Heart right ventricle (tissue), 16 donors: ENCODE data around the gene FCAMR. TPM values are rescaled to one million over a fixed set of nuclear protein-coding genes. Genes with fewer than 3 reads are reported as not detected.

Experiments used
- ATAC-seq, 8 donors: fragments of 200-7000 bp; cut with Tn5 transposase; one replicate each; pipeline ENCODE4 v1.9.1; 2020; ENCODE audit warnings: mild to moderate bottlenecking in 8 of 8, moderate library complexity in 8 of 8, moderate number of reproducible peaks in 1 of 8
- DNase-seq, 2 donors: peaks; one replicate each; pipeline ENCODE4 v3.0.0-alpha.2; 2020
- H3K27ac ChIP-seq, 10 donors: fragments of 200-600 bp; sonication (generic) in 2 of 10; one replicate each; pipeline versions ENCODE4 v1.5.0 to v1.8.0; 2020 to 2022; ENCODE audit warnings: mild to moderate bottlenecking in 3 of 10
- H3K27me3 ChIP-seq, 7 donors: fragments of 200-600 bp; one replicate each; pipeline ENCODE4 v1.8.0; 2021 to 2022; ENCODE audit warnings: mild to moderate bottlenecking in 2 of 7
- H3K36me3 ChIP-seq, 9 donors: fragments of 200-600 bp; sonication (generic) in 1 of 9; one replicate each; pipeline versions ENCODE4 v1.5.0 to v1.8.0; 2020 to 2022; ENCODE audit warnings: mild to moderate bottlenecking in 2 of 9
- H3K4me1 ChIP-seq, 9 donors: fragments of 200-600 bp; sonication (generic) in 1 of 9; one replicate each; pipeline versions ENCODE4 v1.5.0 to v1.8.0; 2020 to 2022; ENCODE audit warnings: mild to moderate bottlenecking in 4 of 9
- H3K4me3 ChIP-seq, 10 donors: fragments of 200-600 bp; sonication (generic) in 2 of 10; one replicate each; pipeline versions ENCODE4 v1.5.0 to v1.8.0; 2020 to 2022; ENCODE audit warnings: mild to moderate bottlenecking in 7 of 10, moderate library complexity in 2 of 10
- H3K9me3 ChIP-seq, 11 donors: fragments of 200-600 bp in 10 of 11; sonication (generic) in 2 of 11; one replicate each; pipeline versions ENCODE4 v1.5.0 to v1.8.0; 2013 to 2022; ENCODE audit warnings: mild to moderate bottlenecking in 2 of 11, control low read depth in 1 of 11, moderate library complexity in 1 of 11
- WGBS, 2 donors: extraction: QIAGEN DNeasy Blood & Tissue Kit; methylation state at CpG; one replicate each; pipeline ENCODE4 v1.1.7; 2013; ENCODE audit warnings: inconsistent platforms in 1 of 2; 5-methylcytosine and 5-hydroxymethylcytosine counted together
- intact Hi-C, 10 donors: fragments of 100-400 bp; cut with DNase I; formaldehyde crosslinking; loops; one replicate each; pipeline versions ENCODE4 v1.11.1 to v1.14.2; 2022
- polyA plus RNA-seq, 2 donors: library from polyadenylated mRNA; stranded (reverse); fragments of 200-250 nt; gene quantifications; one replicate each; pipeline ENCODE4 v1.2.3, GENCODE V29; 2013
- total RNA-seq, 10 donors: library from RNA; stranded (reverse); fragmentation: NEBNext Ultra II Directional in 3 of 10; extraction: Animal tissue kit (Norgen Biotek cat#: 25700) in 3 of 10; gene quantifications; one replicate each; pipeline versions ENCODE4 v1.2.1 to v1.2.4, GENCODE V29; 2021 to 2023
- TF ChIP-seq, protein P1 (sequence below), 9 donors: fragments of 200-600 bp; sonication (generic) in 2 of 9; IDR thresholded peaks; one replicate each; pipeline versions ENCODE4 v1.5.0 to v1.8.0; 2021 to 2022; ENCODE audit warnings: antibody characterized with exemption in 9 of 9, mild to moderate bottlenecking in 5 of 9, moderate library complexity in 1 of 9
- donor health status: Arrhythmogenic right ventricular cardiomyopathy.
- donor health status: ischemic (EF 13 %, LVEDD 7.1; RV severe dilation, severe dysfunction).
- donor health status: healthy with polysubstance abuse.
- donor health status: DM: no; HTN: yes; CAD: no.
- donor health status: DM: no; HTN: no; CAD: no.
- donor health status: ischemic (EF 25% LVEDD 6.9; RV normal size, moderate dysfunction).
- donor health status: ischemic (EF 25% LVEDD 5.7; RV mildly dilated, moderate dysfunction).
- donor health status: healthy.
- donor health status: DM: yes; HTN: yes; CAD: no.
- donor health status: Ischemic cardiomyopathy.
- donor health status: ischemic (EF 35%, LVEDD 5.7; RV mildly dilated, moderate dysfunction).
- donor health status: nonischemic (EF 11% LVEDD 7.7; RV severe dilation, severe dysfunction).
- donor health status: DM: yes; HTN: yes; CAD: no.
- donor health status: PGD.
- donor health status: ischemic (EF 29% LVEDD 5.4; RV normal size, mild dysfunction).
- donor health status: nonischemic (EF 23%, LVEDD 6.1; RV moderate dilation, normal function).

FCAMR gene
- total and polyA plus RNA-seq, 12 donors, result not detected

DNA sequence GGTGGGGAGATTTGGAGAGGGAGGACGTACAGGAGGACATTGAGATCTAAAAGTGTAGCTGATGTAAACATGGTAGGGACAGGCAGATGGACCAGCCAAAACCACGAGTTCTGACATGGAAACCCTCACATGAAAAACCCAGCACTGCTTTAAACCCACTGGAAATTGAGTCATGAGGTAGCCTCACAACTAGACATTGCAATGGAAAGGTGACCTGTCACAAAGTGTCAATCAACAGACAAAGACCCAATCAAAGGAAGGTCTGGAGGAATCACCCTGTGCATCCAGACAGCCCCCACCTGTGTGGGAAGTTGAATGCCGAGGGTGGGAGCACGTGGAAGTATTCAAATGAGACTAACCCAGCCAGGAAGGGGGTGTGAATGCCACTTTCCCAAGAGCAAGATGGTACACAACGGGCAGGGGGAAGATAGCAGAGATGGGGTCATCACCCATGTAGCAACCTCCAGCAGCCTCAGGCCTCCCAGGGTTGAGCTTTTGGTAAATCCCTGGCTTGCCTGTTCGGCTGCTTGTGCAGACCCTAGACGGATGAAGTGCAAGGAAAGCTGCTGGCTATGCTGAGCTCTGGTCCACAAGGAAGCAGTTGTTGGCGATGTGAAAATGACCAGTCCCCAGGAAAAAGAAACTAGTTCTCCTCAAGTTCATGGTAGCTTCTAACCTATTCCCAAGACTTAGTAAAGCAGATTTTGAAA is 54.1 kb downstream of the FCAMR start:
- 76 to 81% methylated on average over 8 of the region's 8 CpGs for WGBS, 2 donors
- intact Hi-C loops, result loop anchor here in 6 of 10 donors (5.0 to 10.0 kb wide), 6 partner anchors 104 to 431 kb away; no protein-coding TSS in a partner anchor

GRCh38 chr1:206915030-206915735 is 55.1 kb downstream of the FCAMR start:
- TF ChIP-seq, protein P1, sequence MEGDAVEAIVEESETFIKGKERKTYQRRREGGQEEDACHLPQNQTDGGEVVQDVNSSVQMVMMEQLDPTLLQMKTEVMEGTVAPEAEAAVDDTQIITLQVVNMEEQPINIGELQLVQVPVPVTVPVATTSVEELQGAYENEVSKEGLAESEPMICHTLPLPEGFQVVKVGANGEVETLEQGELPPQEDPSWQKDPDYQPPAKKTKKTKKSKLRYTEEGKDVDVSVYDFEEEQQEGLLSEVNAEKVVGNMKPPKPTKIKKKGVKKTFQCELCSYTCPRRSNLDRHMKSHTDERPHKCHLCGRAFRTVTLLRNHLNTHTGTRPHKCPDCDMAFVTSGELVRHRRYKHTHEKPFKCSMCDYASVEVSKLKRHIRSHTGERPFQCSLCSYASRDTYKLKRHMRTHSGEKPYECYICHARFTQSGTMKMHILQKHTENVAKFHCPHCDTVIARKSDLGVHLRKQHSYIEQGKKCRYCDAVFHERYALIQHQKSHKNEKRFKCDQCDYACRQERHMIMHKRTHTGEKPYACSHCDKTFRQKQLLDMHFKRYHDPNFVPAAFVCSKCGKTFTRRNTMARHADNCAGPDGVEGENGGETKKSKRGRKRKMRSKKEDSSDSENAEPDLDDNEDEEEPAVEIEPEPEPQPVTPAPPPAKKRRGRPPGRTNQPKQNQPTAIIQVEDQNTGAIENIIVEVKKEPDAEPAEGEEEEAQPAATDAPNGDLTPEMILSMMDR (IDR thresholded peaks at IDR 0.05), result no peak
- Histone ChIP-seq H3K4me1 (peaks cover 0 to 13% (median 0%) of the 10 kb centered on the region in 9 donors), H3K4me3 (no peak overlapping the region), H3K36me3 (no peaks in the 10 kb centered on the region), H3K27ac (no peak overlapping the region), H3K27me3 (peaks cover 0 to 14% (median 3%) of the 10 kb centered on the region in 7 donors), H3K9me3 (no peaks in the 10 kb centered on the region)
- intact Hi-C loops, result loop anchor here in 6 of 10 donors (5.0 to 10.0 kb wide), 6 partner anchors 103 to 430 kb away; no protein-coding TSS in a partner anchor
- 88% methylated on average over 15 of the region's 15 CpGs for WGBS, 2 donors
- ATAC-seq, result no peak
- DNase-seq, result no peak

More for the DNA sequence above, 54.1 kb downstream of the FCAMR start:
- H3K27me3 ChIP-seq, result peaks cover 0 to 12% (median 0%) of the 10 kb centered on the region in 7 donors
- TF ChIP-seq, protein P1 (IDR thresholded peaks at IDR 0.05), result no peak
- ATAC-seq, result no peak
- no peak for DNase-seq
- peaks cover 0 to 14% (median 0%) of the 10 kb centered on the region in 9 donors for H3K4me1 ChIP-seq
- no peak overlapping the region for H3K4me3 ChIP-seq
- H3K27ac ChIP-seq, result no peak overlapping the region
- H3K9me3 ChIP-seq, result no peaks in the 10 kb centered on the region
- no peaks in the 10 kb centered on the region for H3K36me3 ChIP-seq

GRCh38 chr1:206913766-206914537 is 56.3 kb downstream of the FCAMR start:
- Histone ChIP-seq H3K36me3 (no peaks in the 10 kb centered on the region), H3K4me1 (peaks cover 4 to 26% (median 6%) of the 10 kb centered on the region in 9 donors), H3K9me3 (no peaks in the 10 kb centered on the region), H3K27me3 (peaks cover 0 to 26% (median 11%) of the 10 kb centered on the region in 7 donors), H3K4me3 (no peak overlapping the region), H3K27ac (no peak overlapping the region)
- no peak for DNase-seq
- intact Hi-C loops, result loop anchor here (2.0 to 10.0 kb wide), 18 partner anchors 47 to 429 kb away; partner anchors contain the start of genes IL20 (in 3 of the 10) and DYRK3 (in 1 of the 10)
- 84 to 89% methylated on average over 12 of the region's 12 CpGs for whole genome bisulfite sequencing, 2 donors
- TF ChIP-seq, protein P1 (IDR thresholded peaks at IDR 0.05), result no peak
- ATAC-seq, result no peak
